NB4 (cell line): ENCODE data around the gene FOXP1.

Experiments used
- DNase-seq: peaks from one replicate; pipeline ENCODE4 v3.0.0; 2010; ENCODE audit warnings: low read depth
- H3K4me3 ChIP-seq: one replicate; pipeline ENCODE4 v1.5.1; 2011; ENCODE audit warnings: mild to moderate bottlenecking, low read depth, low read length, moderate library complexity
- CTCF ChIP-seq: IDR thresholded peaks from one replicate; pipeline ENCODE4 v1.5.1; 2012; ENCODE audit warnings: low read depth, low read length
- MAX ChIP-seq: IDR thresholded peaks from 2 replicates; pipeline ENCODE4 v1.6.1; 2011; ENCODE audit warnings: low read depth, low read length
- MYC ChIP-seq: IDR thresholded peaks from 2 replicates; pipeline ENCODE4 v1.6.1; 2011; ENCODE audit warnings: low read depth, low read length
- POLR2A ChIP-seq: IDR thresholded peaks from 2 replicates; pipeline ENCODE4 v1.6.1; 2011; ENCODE audit warnings: mild to moderate bottlenecking; ENCODE audit not compliant: insufficient read length; ENCODE audit errors: extremely low read depth

FOXP1 gene

GRCh38 chr3:71208211-71209095 is 375.1 kb downstream of the FOXP1 start:
- DNase-seq = peak; percentile 50
- no peak overlapping the region for H3K4me3 ChIP-seq
- TF ChIP-seq CTCF (no peak), MAX (no peak), POLR2A (no peak), MYC (no peak)

- DNase-seq = no peak
- H3K4me3 ChIP-seq = no peak overlapping the region
- TF ChIP-seq MAX = no peak
- TF ChIP-seq POLR2A = no peak
- no peak for TF ChIP-seq CTCF
- no peak for TF ChIP-seq MYC
These were observed 375.9 kb downstream of the FOXP1 start for GRCh38 chr3:71207632-71208031.

GRCh38 chr3:71206305-71207165 is 377.0 kb downstream of the FOXP1 start:
- H3K4me3 ChIP-seq = no peak overlapping the region
- TF ChIP-seq MYC (no peak), CTCF (no peak), POLR2A (no peak), MAX (no peak)
- DNase-seq = no peak

GRCh38 chr3:71203727-71204488 is 379.6 kb downstream of the FOXP1 start:
- DNase-seq = no peak
- no peak for TF ChIP-seq MAX
- TF ChIP-seq MYC = no peak
- TF ChIP-seq POLR2A = no peak
- no peak for TF ChIP-seq CTCF
- no peak overlapping the region for H3K4me3 ChIP-seq

- DNase-seq = no peak
- no peak overlapping the region for H3K4me3 ChIP-seq
- TF ChIP-seq POLR2A = no peak
- no peak for TF ChIP-seq CTCF
- TF ChIP-seq MAX = no peak
- TF ChIP-seq MYC = no peak
These were observed 380.5 kb downstream of the FOXP1 start for GRCh38 chr3:71202848-71203533.
